ENCODE data around the gene TMEM119. TPM values are rescaled to one million over a fixed set of nuclear protein-coding genes. Genes with fewer than 3 reads are reported as not detected.

Gene TMEM119
- polyA plus RNA-seq, 1 experiment = 60.3 TPM

- no peaks in the 10 kb centered on the region for H3K9me3 ChIP-seq (ENCODE audit: control insufficient read depth, insufficient read depth, low read length)
- no peaks in the 10 kb centered on the region for H3K27me3 ChIP-seq (ENCODE audit: control insufficient read depth, insufficient read depth, low read length)
- POLR2A ChIA-PET = no interaction called here
- CTCF ChIA-PET = interaction anchor here (1.2 to 15.8 kb wide), 5 partner anchors 43 to 382 kb away, joined by 3 to 508 read pairs (median 6); no protein-coding TSS in a partner anchor
- no peak for DNase-seq (ENCODE audit: low read depth, low spot score)
- no peak for TF ChIP-seq CTCF (IDR thresholded peaks at IDR 0.05; ENCODE audit: low read depth, low read length)
- no peak overlapping the region for H3K27ac ChIP-seq (ENCODE audit: low read depth, low read length)
- H3K4me3 ChIP-seq (ENCODE audit: low read depth, low read length) = no peak overlapping the region
Observed at GRCh38 chr12:108568338-108569154, 29.3 kb downstream of the TMEM119 start.

DNA sequence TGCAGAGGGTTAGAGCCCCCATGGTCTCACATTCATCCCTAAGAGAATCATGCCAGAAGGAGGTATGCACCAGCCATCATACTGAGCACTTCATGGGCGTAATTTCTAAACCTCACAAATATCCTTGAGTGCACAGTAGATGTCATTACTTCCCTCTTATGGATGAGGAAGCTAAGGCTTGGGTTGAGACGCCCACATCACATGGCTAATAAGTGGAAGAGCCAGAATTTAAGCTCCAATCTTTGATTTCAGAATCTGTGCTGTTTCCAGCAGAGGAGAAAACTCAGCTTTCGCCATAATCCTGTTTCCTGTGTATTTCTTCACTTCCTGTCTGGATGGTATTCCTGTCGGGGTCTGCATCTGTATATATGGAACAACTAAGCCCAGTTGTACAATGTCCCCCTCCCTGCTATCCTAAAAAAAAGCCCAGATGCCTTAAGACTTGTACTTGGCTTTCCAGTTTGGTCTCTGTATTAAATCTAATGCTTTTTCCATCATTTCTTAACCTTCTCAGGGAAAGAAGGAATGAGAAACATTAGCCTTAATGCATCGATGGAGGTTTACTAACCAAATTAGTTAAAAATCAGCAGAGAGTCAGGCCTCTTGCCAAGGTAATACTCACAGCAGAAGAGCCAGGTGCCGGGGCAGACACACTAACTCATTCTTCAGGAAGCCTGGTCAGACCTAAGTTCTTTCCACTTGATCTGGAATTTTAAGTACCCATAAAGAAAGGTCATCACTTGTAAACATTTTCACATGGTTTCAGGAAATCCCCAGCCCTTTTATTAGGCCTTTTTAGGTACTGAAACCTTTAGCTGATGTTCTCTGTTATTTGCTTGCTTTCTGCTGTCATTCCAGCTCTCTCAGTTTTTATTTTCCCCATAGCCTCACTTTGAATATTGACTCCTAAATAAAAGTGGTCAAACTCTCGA, 30.2 kb downstream of the TMEM119 start:
- TF ChIP-seq CTCF (IDR thresholded peaks at IDR 0.05; ENCODE audit: low read depth, low read length) = no peak
- no peaks in the 10 kb centered on the region for H3K9me3 ChIP-seq (ENCODE audit: control insufficient read depth, insufficient read depth, low read length)
- no peak overlapping the region for H3K4me3 ChIP-seq (ENCODE audit: low read depth, low read length)
- ChIA-PET POLR2A (interaction anchor here (0.6 kb wide), 1 partner anchor 30 kb away, joined by 3 read pairs; the partner anchor contains the start of gene TMEM119), CTCF (interaction anchor here (1.3 to 15.8 kb wide), 4 partner anchors 44 to 383 kb away, joined by 4 to 508 read pairs (median 18); no protein-coding TSS in a partner anchor)
- no peaks in the 10 kb centered on the region for H3K27me3 ChIP-seq (ENCODE audit: control insufficient read depth, insufficient read depth, low read length)
- DNase-seq (ENCODE audit: low read depth, low spot score) = no peak
- peak overlapping the region; percentile 24 for H3K27ac ChIP-seq (ENCODE audit: low read depth, low read length)

DNA sequence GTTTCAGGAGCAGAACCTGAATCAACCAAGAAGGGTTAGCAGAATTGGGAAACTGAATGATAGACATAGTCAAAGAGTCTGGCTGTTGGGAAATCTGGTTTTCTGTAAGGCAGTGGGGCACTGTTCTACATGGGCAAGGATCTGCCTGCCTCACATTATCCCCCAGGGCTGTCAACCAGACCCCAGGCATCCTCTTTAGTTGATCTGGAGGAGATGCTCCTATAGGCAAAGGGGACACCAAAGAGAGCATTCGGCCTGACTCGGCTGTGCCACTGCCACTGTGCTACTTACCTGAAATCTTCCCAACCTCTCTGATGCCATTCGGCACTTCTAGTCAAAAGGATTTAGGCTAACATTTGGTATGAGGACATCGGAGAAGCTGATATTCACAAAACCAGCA, 31.4 kb downstream of the TMEM119 start:
- no peak for TF ChIP-seq CTCF (IDR thresholded peaks at IDR 0.05; ENCODE audit: low read depth, low read length)
- Histone ChIP-seq H3K27ac (ENCODE audit: low read depth, low read length) (no peak overlapping the region), H3K27me3 (ENCODE audit: control insufficient read depth, insufficient read depth, low read length) (no peaks in the 10 kb centered on the region), H3K4me3 (ENCODE audit: low read depth, low read length) (no peak overlapping the region), H3K9me3 (ENCODE audit: control insufficient read depth, insufficient read depth, low read length) (no peaks in the 10 kb centered on the region)
- CTCF ChIA-PET = interaction anchor here (0.9 to 15.8 kb wide), 4 partner anchors 8 to 384 kb away, joined by 3 to 508 read pairs (median 18); no protein-coding TSS in a partner anchor
- POLR2A ChIA-PET = interaction anchor here (0.5 kb wide), 1 partner anchor 62 kb away, joined by 7 read pairs; no protein-coding TSS in a partner anchor
- DNase-seq (ENCODE audit: low read depth, low spot score) = no peak

- peak overlapping the region; percentile 34 for H3K27ac ChIP-seq (ENCODE audit: low read depth, low read length)
- no peak for DNase-seq (ENCODE audit: low read depth, low spot score)
- ChIA-PET POLR2A (interaction anchor here (0.5 kb wide), 2 partner anchors 62 to 260 kb away, joined by 3 to 7 read pairs; no protein-coding TSS in a partner anchor), CTCF (interaction anchor here (0.9 to 15.8 kb wide), 3 partner anchors 8 to 238 kb away, joined by 3 to 508 read pairs (median 25); no protein-coding TSS in a partner anchor)
- H3K4me3 ChIP-seq (ENCODE audit: low read depth, low read length) = no peak overlapping the region
- no peaks in the 10 kb centered on the region for H3K27me3 ChIP-seq (ENCODE audit: control insufficient read depth, insufficient read depth, low read length)
- no peaks in the 10 kb centered on the region for H3K9me3 ChIP-seq (ENCODE audit: control insufficient read depth, insufficient read depth, low read length)
- TF ChIP-seq CTCF (IDR thresholded peaks at IDR 0.05; ENCODE audit: low read depth, low read length) = no peak
Observed at GRCh38 chr12:108565976-108566375, 31.9 kb downstream of the TMEM119 start.

All from AG04450 (cell line).